Measurements from ENCODE around the gene SMIM36.

Gene SMIM36

DNA sequence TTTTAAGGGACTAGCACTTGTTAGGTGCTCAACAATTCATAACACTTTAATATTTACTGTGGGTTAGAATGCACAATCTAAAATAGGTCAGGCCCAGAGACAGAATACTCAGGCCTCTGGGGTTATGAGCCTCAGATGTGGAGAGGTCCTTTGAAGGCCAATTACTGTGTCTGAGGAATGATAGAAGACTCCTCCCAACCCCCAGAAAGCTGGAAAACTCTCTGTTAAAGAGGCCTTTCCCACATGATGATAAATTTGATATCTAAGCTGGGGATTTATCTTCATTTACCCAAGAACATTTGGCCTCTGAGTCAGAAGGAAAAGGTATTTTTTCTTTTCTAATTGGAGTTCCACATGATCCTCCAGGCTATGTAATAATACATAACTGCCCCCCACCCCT is 48.5 kb downstream of the SMIM36 start:
- Histone ChIP-seq H3K4me3 (ENCODE audit: low read length, poor library complexity, severe bottlenecking) (no peak overlapping the region), H2AFZ (ENCODE audit: low read length) (no peak overlapping the region), H3K9me3 (ENCODE audit: insufficient read depth, low read depth, low read length) (no peaks in the 10 kb centered on the region), H3F3A (ENCODE audit: low read depth) (no peaks in the 10 kb centered on the region), H3K9ac (ENCODE audit: low read depth, low read length, poor library complexity, severe bottlenecking) (no peak overlapping the region), H3K79me2 (ENCODE audit: insufficient read depth, low read length) (no peaks in the 10 kb centered on the region), H3K36me3 (ENCODE audit: insufficient read depth, low read length) (no peaks in the 10 kb centered on the region), H4K20me1 (ENCODE audit: insufficient read depth, low read length, poor library complexity, severe bottlenecking) (no peaks in the 10 kb centered on the region), H3K4me2 (ENCODE audit: low read depth, low read length, poor library complexity, severe bottlenecking) (no peak overlapping the region), H3K4me1 (ENCODE audit: insufficient read depth, low read length, poor library complexity, severe bottlenecking) (no peaks in the 10 kb centered on the region), H3K27me3 (ENCODE audit: insufficient read depth, low read length, poor library complexity, severe bottlenecking) (no peaks in the 10 kb centered on the region), H3K9me2 (replicated peaks; ENCODE audit: low read depth, low read length) (no peaks in the 10 kb centered on the region)
- TF ChIP-seq, protein P1, sequence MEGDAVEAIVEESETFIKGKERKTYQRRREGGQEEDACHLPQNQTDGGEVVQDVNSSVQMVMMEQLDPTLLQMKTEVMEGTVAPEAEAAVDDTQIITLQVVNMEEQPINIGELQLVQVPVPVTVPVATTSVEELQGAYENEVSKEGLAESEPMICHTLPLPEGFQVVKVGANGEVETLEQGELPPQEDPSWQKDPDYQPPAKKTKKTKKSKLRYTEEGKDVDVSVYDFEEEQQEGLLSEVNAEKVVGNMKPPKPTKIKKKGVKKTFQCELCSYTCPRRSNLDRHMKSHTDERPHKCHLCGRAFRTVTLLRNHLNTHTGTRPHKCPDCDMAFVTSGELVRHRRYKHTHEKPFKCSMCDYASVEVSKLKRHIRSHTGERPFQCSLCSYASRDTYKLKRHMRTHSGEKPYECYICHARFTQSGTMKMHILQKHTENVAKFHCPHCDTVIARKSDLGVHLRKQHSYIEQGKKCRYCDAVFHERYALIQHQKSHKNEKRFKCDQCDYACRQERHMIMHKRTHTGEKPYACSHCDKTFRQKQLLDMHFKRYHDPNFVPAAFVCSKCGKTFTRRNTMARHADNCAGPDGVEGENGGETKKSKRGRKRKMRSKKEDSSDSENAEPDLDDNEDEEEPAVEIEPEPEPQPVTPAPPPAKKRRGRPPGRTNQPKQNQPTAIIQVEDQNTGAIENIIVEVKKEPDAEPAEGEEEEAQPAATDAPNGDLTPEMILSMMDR (conservative IDR thresholded peaks at IDR 0.05; ENCODE audit: low read length) = no peak
- no peak for TF ChIP-seq EZH2phosphoT487 (IDR thresholded peaks at IDR 0.05; ENCODE audit: borderline replicate concordance)

DNA sequence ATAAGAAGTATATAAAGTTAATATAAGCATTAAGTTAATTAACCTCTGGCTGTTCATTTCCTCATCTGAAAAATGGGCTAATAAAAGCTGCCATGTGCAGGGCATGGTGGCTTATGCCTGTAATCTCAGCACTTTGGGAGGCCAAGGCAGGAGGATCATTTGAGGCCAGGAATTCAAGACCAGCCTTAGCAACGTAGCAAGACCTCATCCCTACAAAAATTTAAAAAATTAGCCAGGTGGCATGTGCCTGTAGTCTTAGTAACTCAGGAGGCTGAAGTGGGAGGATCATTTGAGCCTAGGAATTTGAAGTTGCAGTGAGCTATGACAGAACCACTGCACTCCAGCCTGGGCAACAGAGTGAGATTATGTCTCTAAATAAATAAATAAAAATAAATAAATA is 49.0 kb downstream of the SMIM36 start:
- TF ChIP-seq EZH2phosphoT487 (IDR thresholded peaks at IDR 0.05; ENCODE audit: borderline replicate concordance) = no peak
- TF ChIP-seq, protein P1 (conservative IDR thresholded peaks at IDR 0.05; ENCODE audit: low read length) = no peak
- no peaks in the 10 kb centered on the region for H3K9me2 ChIP-seq (replicated peaks; ENCODE audit: low read depth, low read length)
- no peaks in the 10 kb centered on the region for H3K27me3 ChIP-seq (ENCODE audit: insufficient read depth, low read length, poor library complexity, severe bottlenecking)
- no peak overlapping the region for H3K4me3 ChIP-seq (ENCODE audit: low read length, poor library complexity, severe bottlenecking)
- no peaks in the 10 kb centered on the region for H3K4me1 ChIP-seq (ENCODE audit: insufficient read depth, low read length, poor library complexity, severe bottlenecking)
- no peaks in the 10 kb centered on the region for H3K79me2 ChIP-seq (ENCODE audit: insufficient read depth, low read length)
- H3K4me2 ChIP-seq (ENCODE audit: low read depth, low read length, poor library complexity, severe bottlenecking) = no peak overlapping the region
- no peak overlapping the region for H3K9ac ChIP-seq (ENCODE audit: low read depth, low read length, poor library complexity, severe bottlenecking)
- H3F3A ChIP-seq (ENCODE audit: low read depth) = no peaks in the 10 kb centered on the region
- H4K20me1 ChIP-seq (ENCODE audit: insufficient read depth, low read length, poor library complexity, severe bottlenecking) = no peaks in the 10 kb centered on the region
- H3K36me3 ChIP-seq (ENCODE audit: insufficient read depth, low read length) = no peaks in the 10 kb centered on the region
- no peak overlapping the region for H2AFZ ChIP-seq (ENCODE audit: low read length)
- no peaks in the 10 kb centered on the region for H3K9me3 ChIP-seq (ENCODE audit: insufficient read depth, low read depth, low read length)

- no peaks in the 10 kb centered on the region for H3K27me3 ChIP-seq (ENCODE audit: insufficient read depth, low read length, poor library complexity, severe bottlenecking)
- no peaks in the 10 kb centered on the region for H3K9me3 ChIP-seq (ENCODE audit: insufficient read depth, low read depth, low read length)
- no peak overlapping the region for H3K4me2 ChIP-seq (ENCODE audit: low read depth, low read length, poor library complexity, severe bottlenecking)
- H3K9me2 ChIP-seq (replicated peaks; ENCODE audit: low read depth, low read length) = no peaks in the 10 kb centered on the region
- H2AFZ ChIP-seq (ENCODE audit: low read length) = no peak overlapping the region
- H3K4me3 ChIP-seq (ENCODE audit: low read length, poor library complexity, severe bottlenecking) = no peak overlapping the region
- H3K36me3 ChIP-seq (ENCODE audit: insufficient read depth, low read length) = no peaks in the 10 kb centered on the region
- H3K9ac ChIP-seq (ENCODE audit: low read depth, low read length, poor library complexity, severe bottlenecking) = no peak overlapping the region
- H4K20me1 ChIP-seq (ENCODE audit: insufficient read depth, low read length, poor library complexity, severe bottlenecking) = no peaks in the 10 kb centered on the region
- no peak for TF ChIP-seq EZH2phosphoT487 (IDR thresholded peaks at IDR 0.05; ENCODE audit: borderline replicate concordance)
- TF ChIP-seq, protein P1 (conservative IDR thresholded peaks at IDR 0.05; ENCODE audit: low read length) = no peak
- no peaks in the 10 kb centered on the region for H3K79me2 ChIP-seq (ENCODE audit: insufficient read depth, low read length)
- no peaks in the 10 kb centered on the region for H3K4me1 ChIP-seq (ENCODE audit: insufficient read depth, low read length, poor library complexity, severe bottlenecking)
- no peaks in the 10 kb centered on the region for H3F3A ChIP-seq (ENCODE audit: low read depth)
These were observed 52.3 kb downstream of the SMIM36 start for GRCh38 chr17:55458978-55459377.
